DND-41 (cell line): ENCODE results near the gene ST6GALNAC3.

Source experiments
- ATAC-seq: fragments of 200-7000 bp; cut with Tn5 transposase; 3 replicates; pipeline ENCODE4 v1.9.1; 2021; ENCODE audit warnings: low read depth; ENCODE audit not compliant: insufficient read depth
- DNase-seq: peaks from one replicate; pipeline ENCODE4 v3.0.0-alpha.2; 2020
- H2AFZ ChIP-seq: 2 replicates; pipeline ENCODE4 v1.6.0; 2012; ENCODE audit warnings: low read depth, low read length
- H3K27ac ChIP-seq: 2 replicates; pipeline ENCODE4 v1.5.1; 2012; ENCODE audit warnings: low read length, inconsistent platforms
- H3K27me3 ChIP-seq: fragments of 200-600 bp; sonication (generic); 2 replicates; pipeline ENCODE4 v1.6.0; 2012; ENCODE audit warnings: low read length, mild to moderate bottlenecking, inconsistent platforms; ENCODE audit not compliant: insufficient read depth, poor library complexity
- H3K36me3 ChIP-seq: 2 replicates; pipeline ENCODE4 v1.5.1; 2012; ENCODE audit warnings: low read length, inconsistent platforms; ENCODE audit not compliant: insufficient read depth
- H3K4me1 ChIP-seq: 2 replicates; pipeline ENCODE4 v1.5.1; 2012; ENCODE audit warnings: mild to moderate bottlenecking, low read length; ENCODE audit not compliant: insufficient read depth
- H3K4me2 ChIP-seq: 2 replicates; pipeline ENCODE4 v1.6.0; 2012; ENCODE audit warnings: mild to moderate bottlenecking, moderate library complexity, low read length, inconsistent platforms; ENCODE audit not compliant: insufficient read depth
- H3K4me3 ChIP-seq, 2 experiments: fragments of 200-600 bp in 1 of 2; shearing (Covaris generic) in 1 of 2; 2 replicates each; pipeline ENCODE4 v1.5.1; 2012 to 2016; ENCODE audit warnings: inconsistent platforms in 2 of 2, low read length in 2 of 2, mild to moderate bottlenecking in 2 of 2, low read depth in 1 of 2, moderate library complexity in 1 of 2
- H3K79me2 ChIP-seq: 2 replicates; pipeline ENCODE4 v1.6.0; 2012; ENCODE audit warnings: low read length, inconsistent platforms; ENCODE audit not compliant: insufficient read depth
- H3K9ac ChIP-seq: 2 replicates; pipeline ENCODE4 v1.6.0; 2012; ENCODE audit warnings: low read depth, mild to moderate bottlenecking, inconsistent platforms, low read length, moderate library complexity
- H3K9me3 ChIP-seq: 2 replicates; pipeline ENCODE4 v1.5.1; 2012; ENCODE audit warnings: low read length, moderate library complexity, mild to moderate bottlenecking, inconsistent platforms; ENCODE audit not compliant: insufficient read depth, severe bottlenecking
- H4K20me1 ChIP-seq: 2 replicates; pipeline ENCODE4 v1.6.0; 2012; ENCODE audit warnings: low read length; ENCODE audit not compliant: insufficient read depth
- EZH2 ChIP-seq: IDR thresholded peaks from 3 replicates; pipeline ENCODE4 v1.6.1; 2012; ENCODE audit warnings: borderline replicate concordance, low read depth, mild to moderate bottlenecking, moderate library complexity, low read length, inconsistent platforms; ENCODE audit not compliant: severe bottlenecking
- TF ChIP-seq, protein P1 (sequence below): IDR thresholded peaks from 2 replicates; pipeline ENCODE4 v1.5.1; 2012; ENCODE audit warnings: borderline replicate concordance, low read length, moderate library complexity, mild to moderate bottlenecking; ENCODE audit not compliant: poor library complexity, severe bottlenecking; ENCODE audit errors: extremely low read depth

ST6GALNAC3 gene

DNA sequence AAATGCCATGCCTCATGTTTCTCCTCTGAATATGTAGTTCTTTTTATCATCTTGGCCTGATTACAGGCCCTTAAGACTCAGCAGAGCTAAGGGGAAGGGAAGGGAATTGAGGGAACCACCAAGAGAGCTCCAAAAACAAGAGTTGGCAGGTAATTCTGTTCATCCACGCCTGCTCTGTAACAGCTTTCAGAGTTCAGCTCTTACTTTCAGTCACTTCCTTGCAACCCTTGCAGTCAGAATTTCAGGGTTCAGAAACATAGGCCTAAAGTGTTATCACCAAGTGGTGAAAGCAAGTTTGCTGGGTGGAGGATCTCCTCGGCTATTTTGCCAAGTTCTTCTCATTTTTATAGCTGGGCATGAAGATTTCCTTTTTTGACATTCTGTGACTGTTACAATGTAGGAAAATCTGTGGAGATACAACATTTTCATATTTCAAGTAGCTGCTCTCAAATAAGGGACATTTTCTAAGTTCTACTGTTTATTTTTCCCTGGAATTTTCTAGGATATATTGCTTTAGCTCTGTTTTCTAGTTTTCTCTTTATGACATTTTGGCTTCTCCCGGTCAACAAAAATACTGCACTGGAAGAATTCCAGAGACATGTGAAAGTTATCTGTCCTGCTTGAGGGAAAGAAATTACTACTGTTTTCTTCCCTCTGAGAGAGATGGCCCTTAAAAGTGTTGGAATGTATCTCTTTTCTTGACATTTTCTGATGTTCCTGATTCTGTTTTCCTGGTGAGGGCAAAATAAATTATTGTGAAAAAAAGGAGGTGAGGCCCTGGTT lies 540.9 kb downstream of the ST6GALNAC3 start:
- no peak overlapping the region for H3K4me3 ChIP-seq
- no peak overlapping the region for H3K4me2 ChIP-seq
- DNase-seq (no peak), ATAC-seq (no peak)
- no peaks in the 10 kb centered on the region for H3K36me3 ChIP-seq
- no peak for TF ChIP-seq EZH2
- TF ChIP-seq, protein P1, sequence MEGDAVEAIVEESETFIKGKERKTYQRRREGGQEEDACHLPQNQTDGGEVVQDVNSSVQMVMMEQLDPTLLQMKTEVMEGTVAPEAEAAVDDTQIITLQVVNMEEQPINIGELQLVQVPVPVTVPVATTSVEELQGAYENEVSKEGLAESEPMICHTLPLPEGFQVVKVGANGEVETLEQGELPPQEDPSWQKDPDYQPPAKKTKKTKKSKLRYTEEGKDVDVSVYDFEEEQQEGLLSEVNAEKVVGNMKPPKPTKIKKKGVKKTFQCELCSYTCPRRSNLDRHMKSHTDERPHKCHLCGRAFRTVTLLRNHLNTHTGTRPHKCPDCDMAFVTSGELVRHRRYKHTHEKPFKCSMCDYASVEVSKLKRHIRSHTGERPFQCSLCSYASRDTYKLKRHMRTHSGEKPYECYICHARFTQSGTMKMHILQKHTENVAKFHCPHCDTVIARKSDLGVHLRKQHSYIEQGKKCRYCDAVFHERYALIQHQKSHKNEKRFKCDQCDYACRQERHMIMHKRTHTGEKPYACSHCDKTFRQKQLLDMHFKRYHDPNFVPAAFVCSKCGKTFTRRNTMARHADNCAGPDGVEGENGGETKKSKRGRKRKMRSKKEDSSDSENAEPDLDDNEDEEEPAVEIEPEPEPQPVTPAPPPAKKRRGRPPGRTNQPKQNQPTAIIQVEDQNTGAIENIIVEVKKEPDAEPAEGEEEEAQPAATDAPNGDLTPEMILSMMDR: no peak
- H4K20me1 ChIP-seq: no peaks in the 10 kb centered on the region
- H3K27me3 ChIP-seq: no peaks in the 10 kb centered on the region
- no peak overlapping the region for H2AFZ ChIP-seq
- H3K4me1 ChIP-seq: no peaks in the 10 kb centered on the region
- H3K9me3 ChIP-seq: no peaks in the 10 kb centered on the region
- H3K9ac ChIP-seq: no peak overlapping the region
- no peaks in the 10 kb centered on the region for H3K79me2 ChIP-seq
- no peak overlapping the region for H3K27ac ChIP-seq

DNA sequence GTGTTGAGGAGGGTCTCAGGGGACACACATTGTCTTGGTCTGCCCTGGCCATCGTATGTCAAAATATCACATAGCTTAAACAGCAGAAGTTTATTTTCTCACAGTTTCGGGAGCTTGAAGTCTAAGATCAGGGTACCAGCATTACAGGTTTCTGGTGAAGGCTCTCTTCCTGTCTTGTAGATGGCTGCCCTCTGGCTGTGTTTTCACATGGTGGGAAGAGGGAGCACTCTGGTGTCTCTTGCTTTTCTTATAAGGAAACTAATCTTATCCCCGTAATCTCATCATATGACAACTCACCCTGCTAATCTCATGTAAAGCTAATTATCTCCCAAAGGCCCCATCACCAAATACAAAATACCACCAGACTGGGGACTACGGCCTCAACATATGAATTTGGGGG lies 545.8 kb downstream of the ST6GALNAC3 start:
- Histone ChIP-seq H3K9me3 (no peaks in the 10 kb centered on the region), H3K36me3 (no peaks in the 10 kb centered on the region), H3K4me3 (no peak overlapping the region), H2AFZ (no peak overlapping the region), H3K27me3 (no peaks in the 10 kb centered on the region), H3K4me1 (no peaks in the 10 kb centered on the region), H3K79me2 (no peaks in the 10 kb centered on the region), H3K27ac (no peak overlapping the region), H3K4me2 (no peak overlapping the region), H3K9ac (no peak overlapping the region), H4K20me1 (no peaks in the 10 kb centered on the region)
- ATAC-seq: no peak
- DNase-seq: no peak
- TF ChIP-seq EZH2: no peak
- TF ChIP-seq, protein P1: no peak

DNA sequence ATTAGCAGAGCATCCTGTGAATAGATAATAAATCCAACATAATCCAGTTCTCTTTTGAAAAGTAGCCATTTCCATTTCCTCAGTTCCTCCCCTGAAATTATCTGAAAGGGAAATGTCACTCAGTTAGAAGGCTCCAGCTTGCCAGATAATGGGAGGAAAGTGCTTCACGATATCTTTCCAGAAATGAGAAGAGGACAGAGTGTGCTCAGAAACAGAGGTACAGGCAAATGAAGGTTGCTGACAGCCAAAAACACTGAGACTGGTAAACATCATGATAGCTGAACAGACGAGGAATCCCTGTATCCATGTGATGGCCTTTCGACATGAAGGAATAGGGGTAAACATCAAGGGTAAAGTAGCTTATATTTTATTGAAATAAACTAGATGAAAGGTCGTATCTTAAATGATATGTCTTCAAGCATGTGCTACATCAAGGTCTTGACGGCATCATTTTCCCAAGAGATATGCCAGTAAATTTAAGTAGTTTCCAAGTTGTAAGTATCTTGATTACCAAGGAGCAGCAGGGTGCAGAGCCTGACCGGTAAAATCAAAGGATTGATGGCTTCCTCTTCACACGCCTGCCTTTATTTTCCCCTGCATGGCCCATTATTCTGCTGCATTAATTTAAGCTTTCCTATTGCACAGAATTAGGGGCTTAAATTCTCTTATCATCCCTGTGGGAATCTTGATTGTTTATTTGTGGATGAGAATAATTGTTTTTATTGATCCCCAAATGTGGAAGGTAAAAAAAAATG lies 548.4 kb downstream of the ST6GALNAC3 start:
- Histone ChIP-seq H2AFZ (no peak overlapping the region), H3K27ac (no peak overlapping the region), H3K36me3 (no peaks in the 10 kb centered on the region), H3K9ac (no peak overlapping the region), H3K9me3 (no peaks in the 10 kb centered on the region), H3K4me1 (no peaks in the 10 kb centered on the region), H4K20me1 (no peaks in the 10 kb centered on the region), H3K4me3 (no peak overlapping the region), H3K4me2 (no peak overlapping the region), H3K27me3 (no peaks in the 10 kb centered on the region), H3K79me2 (no peaks in the 10 kb centered on the region)
- TF ChIP-seq, protein P1: no peak
- TF ChIP-seq EZH2: no peak
- DNase-seq: no peak
- no peak for ATAC-seq
